Stimulated activated CD8-positive, alpha-beta memory T cell treated with anti-CD3 and anti-CD28 coated beads, Interleukin-15, amount 100 ng/mL, for 4 hours (primary cell): Measurements from ENCODE around the gene LRRC37A3.
"Not testable (repeated sequence)": the region's sequence is repeated elsewhere in the genome, so short reads cannot be mapped to it uniquely, and the experiment has no call there.

ENCODE experiments used
- DNase-seq, 2 donors: peaks; one replicate each; pipeline ENCODE4 v3.0.0-alpha.2; 2020; ENCODE audit warnings: low read depth in 2 of 2

LRRC37A3 gene

DNA sequence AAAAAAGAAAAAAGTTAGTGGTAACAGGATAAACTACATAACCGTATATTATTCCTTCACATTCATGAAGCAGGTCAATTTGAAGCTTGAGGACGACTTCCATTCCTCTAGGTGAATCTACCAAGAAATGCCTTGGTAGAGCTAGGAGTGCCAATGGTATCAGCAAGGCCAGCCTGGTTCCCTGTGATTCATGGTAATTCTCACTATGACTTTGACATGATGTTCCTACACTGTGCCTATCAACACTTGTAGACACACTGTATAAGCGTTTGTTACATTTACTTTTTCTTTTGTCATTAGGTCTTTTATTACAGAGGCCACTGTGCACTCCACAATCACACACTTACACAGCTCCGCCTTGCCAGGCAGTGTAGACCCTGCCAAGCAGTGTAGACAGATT lies 7.2 kb upstream of the LRRC37A3 start:
- DNase-seq = not testable (repeated sequence)

DNA sequence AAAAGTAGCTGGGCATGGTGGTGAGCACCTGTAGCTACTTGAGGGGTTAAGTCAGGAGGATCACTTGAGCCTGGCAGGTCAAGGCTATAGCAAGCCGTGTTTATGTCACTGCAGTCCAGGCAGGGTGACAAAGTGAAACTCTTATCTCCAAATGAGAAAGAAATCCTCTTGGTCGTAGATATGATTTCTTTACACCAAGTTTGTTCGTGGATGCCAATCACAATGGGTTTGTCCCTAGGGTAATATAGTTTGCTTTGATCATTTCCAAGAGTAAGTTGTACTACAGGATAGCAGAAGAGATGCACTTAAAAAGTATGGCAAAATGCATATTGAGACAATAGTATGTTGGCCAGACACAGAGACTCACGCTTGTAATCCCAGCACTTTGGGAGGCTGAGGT lies 6.0 kb upstream of the LRRC37A3 start:
- not testable (repeated sequence) for DNase-seq

GRCh38 chr17:64923051-64923568 lies 3.8 kb upstream of the LRRC37A3 start:
- not testable (repeated sequence) for DNase-seq

GRCh38 chr17:64920419-64921172 lies 1.3 kb upstream of the LRRC37A3 start:
- DNase-seq = no peak

GRCh38 chr17:64920026-64920418 lies 744 bp upstream of the LRRC37A3 start:
- DNase-seq = no peak

DNA sequence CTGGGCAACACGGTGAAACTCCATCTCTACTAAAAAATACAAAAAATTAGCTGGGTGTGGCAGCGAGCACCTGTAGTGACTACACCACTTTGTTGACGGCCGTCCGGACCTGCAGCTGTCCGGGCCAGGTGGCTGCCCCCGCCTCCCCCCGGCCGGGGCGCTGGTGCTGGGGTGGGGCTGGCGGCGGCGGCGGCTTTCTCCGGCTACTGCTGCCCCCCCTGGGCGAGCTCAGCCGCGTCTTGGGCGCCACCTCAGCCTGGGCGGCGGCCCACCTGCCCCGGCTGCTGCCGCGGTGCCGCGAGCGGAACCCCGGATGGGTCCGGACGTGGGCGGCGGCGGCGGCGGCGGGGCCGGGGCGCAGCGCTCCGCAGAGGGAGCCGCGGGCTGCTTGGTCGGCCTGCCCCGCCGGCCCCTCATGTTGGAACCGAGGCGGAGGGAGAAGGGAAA lies 413 bp downstream of the LRRC37A3 start:
- peak in 1 of 2 donors; percentile 10 for DNase-seq

GRCh38 chr17:64917540-64917939 lies 1.7 kb downstream of the LRRC37A3 start:
- DNase-seq = not testable (repeated sequence)

DNA sequence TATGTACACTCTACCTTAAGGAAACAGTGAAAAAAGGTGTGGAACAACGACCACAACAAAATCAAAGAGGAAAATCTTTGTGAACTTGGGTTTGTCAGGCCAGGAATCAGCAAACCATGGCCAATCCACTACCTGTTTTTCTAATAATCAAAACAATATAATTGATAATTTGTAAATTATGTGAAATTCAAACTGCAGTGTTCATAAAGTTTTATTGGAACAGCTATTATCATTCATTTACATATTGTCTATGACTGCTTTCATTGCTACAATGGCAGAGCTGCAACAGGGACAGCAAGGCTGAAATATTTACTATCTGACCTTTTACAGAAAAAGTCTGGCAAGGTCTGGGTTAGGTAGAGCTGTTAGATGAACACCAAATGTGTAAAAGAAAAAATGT lies 4.0 kb downstream of the LRRC37A3 start:
- DNase-seq = not testable (repeated sequence)

DNA sequence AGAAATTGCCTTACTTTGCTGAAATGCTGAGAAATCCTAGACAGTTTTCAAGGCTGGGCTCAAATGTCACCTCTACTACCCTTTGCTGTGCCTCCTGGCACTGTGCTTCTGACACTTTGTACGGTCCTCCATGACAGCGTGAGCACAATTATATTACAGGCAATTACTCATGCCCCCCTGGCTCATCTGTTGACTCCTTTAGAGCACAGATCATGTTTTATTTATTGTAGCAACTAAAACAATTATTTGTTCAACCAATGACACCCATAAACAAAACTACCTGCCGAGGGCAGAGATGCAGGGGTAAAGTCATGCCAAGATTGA lies 9.1 kb downstream of the LRRC37A3 start:
- not testable (repeated sequence) for DNase-seq

DNA sequence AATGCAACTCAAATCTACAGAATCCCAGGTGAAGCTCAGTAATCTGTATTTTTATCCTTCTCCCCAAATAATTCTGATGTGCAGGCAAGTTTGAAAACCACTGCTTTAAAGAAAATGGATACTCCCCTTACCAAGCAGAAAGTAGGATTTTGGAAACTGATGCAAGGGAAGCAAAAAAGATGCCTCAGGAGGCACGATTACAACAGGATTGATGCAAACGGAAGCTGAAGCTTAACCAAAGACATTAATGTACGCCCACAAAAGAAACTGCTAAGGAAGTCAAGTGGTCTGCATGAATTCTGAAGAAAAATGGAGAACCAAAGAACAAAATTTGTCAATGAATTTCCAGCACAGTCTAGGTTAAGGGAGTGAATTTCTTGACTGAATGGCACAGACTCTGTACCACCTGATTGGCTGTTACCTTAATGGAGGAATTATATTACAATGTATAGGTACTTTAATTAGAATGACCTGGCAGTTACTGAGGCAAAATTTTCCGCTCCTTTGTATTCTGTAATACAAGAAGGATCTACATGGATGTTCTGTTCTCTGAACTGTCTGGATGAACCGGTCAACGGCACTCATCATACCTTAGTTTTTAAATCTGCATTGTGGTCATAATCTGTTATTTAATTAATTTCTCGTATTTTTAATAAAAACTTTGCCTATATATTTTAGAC lies 9.6 kb downstream of the LRRC37A3 start:
- not testable (repeated sequence) for DNase-seq

DNA sequence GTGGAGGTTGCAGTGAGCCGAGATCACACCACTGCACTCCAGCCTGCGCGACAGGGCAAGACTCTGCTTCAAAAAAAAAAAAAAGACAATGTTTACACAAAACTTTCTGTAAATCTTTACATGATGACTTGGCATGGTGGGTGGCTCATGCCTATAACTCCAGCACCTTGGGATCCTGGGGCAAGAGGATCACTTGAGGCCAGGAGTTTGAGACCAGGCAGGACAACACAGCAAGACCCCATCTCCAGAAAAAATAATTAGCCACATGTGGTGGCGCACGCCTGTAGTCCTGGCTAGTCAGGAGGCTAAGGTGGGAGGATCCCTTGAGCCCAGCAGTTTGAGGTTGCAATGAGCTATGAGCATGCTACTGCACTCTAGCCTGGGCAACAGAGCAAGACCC lies 15.2 kb downstream of the LRRC37A3 start:
- not testable (repeated sequence) for DNase-seq

DNA sequence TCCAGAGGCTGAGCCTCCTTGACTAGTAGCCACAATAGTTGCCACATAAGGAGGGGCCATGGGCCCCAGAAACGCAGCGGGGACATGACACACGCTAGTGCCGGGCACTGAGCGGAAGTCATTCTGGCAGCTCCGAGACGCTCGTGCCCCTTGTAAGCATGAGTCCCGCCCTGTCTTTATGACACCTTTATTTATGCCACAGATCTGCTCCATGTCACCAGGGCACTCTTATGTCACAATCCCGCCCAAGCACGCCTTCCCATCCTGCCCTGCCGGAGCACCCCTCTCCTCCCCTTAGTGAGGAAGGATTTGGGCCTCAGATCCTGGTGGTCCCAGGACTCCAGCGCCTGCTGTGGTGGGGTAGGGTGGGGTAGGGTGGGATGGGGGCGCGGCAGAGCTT lies 22.1 kb downstream of the LRRC37A3 start:
- not testable (repeated sequence) for DNase-seq

- DNase-seq = not testable (repeated sequence)
Measured at GRCh38 chr17:64874210-64874609, 45.1 kb downstream of the LRRC37A3 start.

- DNase-seq = peak; percentile 39 to 50
Measured at GRCh38 chr17:64847504-64848466, 71.5 kb downstream of the LRRC37A3 start.

DNA sequence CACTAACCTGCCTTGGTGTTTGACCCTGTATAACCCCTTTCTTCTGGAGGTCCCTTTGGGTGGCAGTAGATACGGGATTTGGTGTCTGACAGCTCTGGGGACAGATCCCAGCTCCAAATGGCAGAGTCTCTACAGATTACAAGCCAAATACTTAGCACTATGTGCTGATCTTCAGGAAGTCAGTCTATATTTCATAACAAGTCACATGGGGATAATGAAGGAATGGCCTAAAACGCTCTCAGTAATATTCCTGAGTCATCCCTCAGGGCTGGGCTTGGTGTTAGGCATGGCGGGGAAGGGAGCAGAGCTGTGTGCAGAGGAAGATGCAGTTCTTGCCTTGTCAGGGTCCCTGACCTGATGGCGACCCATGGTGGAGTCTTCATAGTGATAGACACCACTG lies 72.4 kb downstream of the LRRC37A3 start:
- not testable (repeated sequence) for DNase-seq

DNA sequence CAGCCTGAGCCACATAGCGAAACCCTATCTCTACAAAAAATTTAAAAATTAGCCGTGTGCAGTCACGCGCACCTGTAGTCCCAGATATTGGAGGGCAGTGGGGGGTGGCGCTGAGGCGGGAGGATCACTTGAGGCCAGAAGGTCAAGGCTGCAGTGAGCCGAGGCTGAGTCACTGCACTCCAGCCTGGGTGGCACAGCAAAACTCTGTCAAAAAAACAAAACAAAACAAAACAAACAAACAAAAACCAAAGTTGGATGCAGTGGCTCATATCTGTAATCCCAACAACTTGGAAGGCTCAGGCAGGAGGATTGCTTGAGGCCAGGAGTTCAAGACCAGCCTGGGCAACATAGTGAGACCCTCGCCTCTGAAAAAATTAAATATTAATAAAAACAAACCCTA lies 75.4 kb downstream of the LRRC37A3 start:
- not testable (repeated sequence) for DNase-seq

- DNase-seq = not testable (repeated sequence)
Measured at GRCh38 chr17:64842900-64843299, 76.4 kb downstream of the LRRC37A3 start.

GRCh38 chr17:64840960-64841359 lies 78.3 kb downstream of the LRRC37A3 start:
- not testable (repeated sequence) for DNase-seq

- DNase-seq = not testable (repeated sequence)
Measured at GRCh38 chr17:64838513-64838912, 80.8 kb downstream of the LRRC37A3 start.

DNA sequence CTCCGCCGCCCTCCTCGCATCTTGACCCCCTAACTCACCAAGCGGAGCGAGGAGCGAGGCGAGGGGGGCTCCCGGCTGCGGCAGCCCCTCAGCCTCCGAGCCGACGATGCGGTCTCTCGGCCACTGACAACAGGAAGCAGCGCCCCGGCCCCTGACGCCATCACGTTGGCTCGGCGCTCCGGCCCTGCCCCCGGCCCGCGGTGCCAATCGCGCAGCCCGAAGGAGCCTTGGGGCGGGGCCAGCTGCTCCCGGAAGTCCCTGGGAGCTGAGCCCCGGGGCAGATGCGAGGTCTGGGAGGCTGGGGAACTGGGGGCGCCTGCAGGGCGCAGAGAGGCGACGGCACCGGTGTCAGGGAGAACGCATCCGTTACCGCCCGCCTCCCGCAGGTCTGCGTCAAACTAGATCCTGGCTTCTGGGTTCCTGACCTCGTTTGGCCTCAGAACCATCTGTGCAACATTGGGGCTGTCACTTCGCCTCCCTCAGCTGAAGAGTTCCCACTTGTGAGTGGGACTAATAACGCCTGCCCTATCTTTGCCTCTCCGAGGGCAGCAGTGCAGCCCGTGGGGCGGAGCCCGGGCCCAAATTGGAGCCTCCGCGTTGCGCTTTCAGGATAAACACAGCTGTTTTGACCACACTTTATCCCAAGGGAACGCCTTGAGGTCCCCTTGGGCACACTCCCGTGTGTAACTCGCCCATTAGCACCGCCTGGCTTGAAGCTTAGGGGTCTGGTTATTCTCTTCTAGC lies 82.1 kb downstream of the LRRC37A3 start:
- DNase-seq = peak; percentile 63 to 72

DNA sequence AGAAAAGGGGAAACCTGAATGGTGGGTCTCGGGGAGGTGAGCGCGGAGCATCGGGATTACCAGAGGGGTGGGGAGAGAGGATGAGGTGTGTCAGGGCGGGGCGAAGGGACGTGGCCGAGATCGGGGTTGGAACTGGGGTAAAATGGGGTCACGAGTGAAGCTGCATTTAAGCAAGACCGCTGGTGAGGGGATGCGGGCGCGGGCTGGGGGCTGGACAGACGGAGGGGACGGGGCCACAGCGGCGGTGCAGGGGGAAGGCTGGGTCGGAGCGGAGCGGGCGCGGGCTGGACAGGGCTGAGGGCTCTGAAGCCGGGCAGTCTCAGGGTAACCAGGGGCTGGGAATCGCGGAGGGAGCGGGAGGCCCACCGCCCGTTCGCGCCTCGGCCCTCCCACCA lies 82.7 kb downstream of the LRRC37A3 start:
- peak in 1 of 2 donors; percentile 1 for DNase-seq
